HG03378 (cell line): ENCODE results near the gene SHC4.
"Not testable (repeated sequence)": the region's sequence is repeated elsewhere in the genome, so short reads cannot be mapped to it uniquely, and the experiment has no call there.

ENCODE experiments used
- ATAC-seq: cut with Tn5 transposase; IDR thresholded peaks from one replicate; pipeline ENCODE4 v1.9.1; 2021; ENCODE audit warnings: mild to moderate bottlenecking, moderate library complexity; ENCODE audit not compliant: unreplicated experiment

The SHC4 gene

GRCh38 chr15:48802257-48802656 is 161.5 kb downstream of the SHC4 start:
- no peak for ATAC-seq

GRCh38 chr15:48800811-48801455 is 162.8 kb downstream of the SHC4 start:
- no peak for ATAC-seq

- ATAC-seq = no peak
These were observed 163.5 kb downstream of the SHC4 start for GRCh38 chr15:48800245-48800644.

- ATAC-seq = no peak
These were observed 165.4 kb downstream of the SHC4 start for GRCh38 chr15:48798319-48798718.

GRCh38 chr15:48796930-48797329 is 166.8 kb downstream of the SHC4 start:
- peak; percentile 40 for ATAC-seq

DNA sequence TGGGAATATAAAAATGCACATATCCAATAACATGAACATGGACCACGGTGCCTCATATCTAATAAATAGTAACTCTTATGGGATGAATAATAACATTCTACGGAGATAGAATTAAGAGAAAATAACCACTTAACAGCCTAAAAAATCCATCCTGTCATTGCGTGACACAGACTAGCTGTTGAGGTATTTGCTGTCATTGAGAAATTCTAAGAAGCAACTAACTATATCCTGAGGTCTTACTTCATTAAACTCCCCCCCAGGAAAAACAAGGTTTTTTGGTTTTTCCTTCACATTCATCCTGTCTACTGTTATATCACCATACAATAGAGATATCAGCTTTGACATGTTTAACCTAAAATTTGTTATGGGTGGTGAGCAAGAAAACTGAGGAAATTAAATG is 167.2 kb downstream of the SHC4 start:
- no peak for ATAC-seq

DNA sequence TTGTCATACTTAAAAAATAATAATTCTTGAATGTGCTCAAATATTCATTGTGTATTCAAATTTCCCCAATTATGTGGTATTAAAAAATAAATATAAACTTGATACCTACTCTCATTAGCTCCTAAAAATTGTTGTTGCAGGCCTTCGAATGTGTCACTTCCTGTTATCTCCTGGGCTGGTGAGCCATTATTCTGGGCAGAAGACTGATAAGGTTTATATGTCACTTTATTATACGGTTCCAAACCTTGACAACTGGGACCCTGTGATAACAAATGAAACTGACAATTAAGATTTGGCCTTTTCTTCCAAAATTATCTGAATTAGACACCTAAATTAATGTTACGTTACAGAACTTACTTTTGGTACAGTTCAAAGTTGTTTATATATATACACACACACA is 167.8 kb downstream of the SHC4 start:
- ATAC-seq = no peak

DNA sequence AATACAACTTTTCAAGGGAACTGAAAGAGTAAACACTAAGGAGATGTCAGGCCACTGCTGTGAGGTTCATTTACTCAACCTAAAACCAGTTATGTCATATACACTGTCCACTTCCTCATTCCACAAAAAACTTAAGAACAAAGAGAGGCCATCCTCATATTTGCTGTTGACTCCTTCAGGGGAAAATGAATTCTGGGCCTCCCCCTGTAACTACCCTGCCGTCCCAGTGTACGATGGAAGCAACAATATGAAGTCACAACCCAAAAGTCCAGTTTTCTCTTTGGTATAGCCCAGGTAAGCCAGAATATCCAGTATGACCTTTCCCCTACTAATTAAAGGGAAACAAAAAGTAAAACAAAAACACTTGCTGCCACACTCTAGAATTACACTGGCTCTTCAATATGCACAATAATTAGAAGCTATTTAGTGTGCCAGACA is 169.0 kb downstream of the SHC4 start:
- ATAC-seq = peak; percentile 93

DNA sequence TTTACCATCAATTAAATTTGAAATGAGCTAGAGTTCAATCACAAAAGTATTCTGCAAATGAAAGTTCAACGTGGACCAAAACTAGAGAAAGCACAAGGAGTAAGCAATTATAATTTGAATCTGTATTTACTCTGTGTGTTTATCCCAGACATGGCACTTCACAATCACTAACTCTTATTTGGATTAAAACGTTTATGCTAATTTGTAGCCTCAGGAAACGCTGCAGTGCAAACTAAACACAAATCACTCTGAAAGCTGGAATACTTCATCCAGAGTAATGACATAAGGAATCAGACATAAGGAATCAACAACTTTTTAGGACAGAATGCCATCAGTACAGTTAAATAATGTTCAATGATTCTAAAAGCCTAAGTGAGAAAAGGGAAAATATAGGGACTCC is 171.3 kb downstream of the SHC4 start:
- no peak for ATAC-seq

- ATAC-seq = not testable (repeated sequence)
These were observed 173.1 kb downstream of the SHC4 start for GRCh38 chr15:48790466-48791115.

- no peak for ATAC-seq
These were observed 178.0 kb downstream of the SHC4 start for GRCh38 chr15:48785712-48786111.

DNA sequence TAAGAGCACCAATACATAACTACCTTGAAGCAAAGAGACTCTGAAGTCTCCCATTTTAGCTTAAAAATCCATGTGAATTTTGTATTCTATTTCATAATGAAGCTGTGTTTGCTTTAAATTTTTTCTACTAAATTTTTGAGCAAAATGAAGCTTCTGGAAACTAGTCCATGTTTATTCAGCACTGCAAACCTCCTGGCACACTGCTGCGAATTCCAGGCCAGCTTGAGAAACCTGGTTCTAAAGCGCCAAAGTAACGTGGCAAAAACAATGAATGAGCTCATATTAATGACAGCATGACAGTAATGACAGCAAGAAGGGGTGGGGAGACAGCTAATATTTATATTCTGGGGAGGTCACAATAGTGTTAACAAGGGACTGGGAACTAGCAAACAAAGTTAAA is 178.5 kb downstream of the SHC4 start:
- ATAC-seq = no peak

GRCh38 chr15:48784756-48785155 is 179.0 kb downstream of the SHC4 start:
- no peak for ATAC-seq

- no peak for ATAC-seq
These were observed 180.8 kb downstream of the SHC4 start for GRCh38 chr15:48782911-48783310.

- ATAC-seq = no peak
These were observed 182.1 kb downstream of the SHC4 start for GRCh38 chr15:48781481-48782081.

- no peak for ATAC-seq
These were observed 182.7 kb downstream of the SHC4 start for GRCh38 chr15:48781017-48781416.

- no peak for ATAC-seq
These were observed 185.4 kb downstream of the SHC4 start for GRCh38 chr15:48778331-48778730.

- ATAC-seq = no peak
These were observed 185.9 kb downstream of the SHC4 start for GRCh38 chr15:48777645-48778330.

- no peak for ATAC-seq
These were observed 188.2 kb downstream of the SHC4 start for GRCh38 chr15:48775546-48775945.

DNA sequence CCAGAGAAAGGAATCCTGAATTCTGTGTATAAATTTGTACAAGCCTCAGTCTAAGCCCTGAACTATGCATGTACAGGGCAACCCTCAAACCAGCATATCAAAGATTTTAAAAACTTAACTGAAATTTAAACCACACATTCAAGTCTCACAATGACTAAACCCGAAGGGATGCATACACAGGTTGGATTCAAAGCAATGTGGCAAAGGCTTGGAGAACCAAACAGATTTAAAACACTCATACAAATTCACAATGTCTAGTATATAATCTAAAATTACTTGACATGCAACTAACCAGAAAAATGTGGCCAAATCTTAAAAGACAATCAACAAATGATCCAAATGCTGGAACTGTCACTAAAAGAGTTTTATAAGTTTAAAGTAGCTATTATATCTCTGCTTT is 189.2 kb downstream of the SHC4 start:
- ATAC-seq = no peak
